Stomach (tissue), 4 donors: ENCODE results near the gene SLC17A2.

ENCODE experiments used
- CTCF ChIP-seq, 7 experiments: fragments of 450-650 bp in 4 of 7; fragments of 200-600 bp in 3 of 7; sonication (generic) in 3 of 7; IDR thresholded peaks; one replicate each; pipeline ENCODE4 v1.5.1; 2016 to 2019; ENCODE audit warnings: antibody characterized with exemption in 7 of 7, control low read depth in 2 of 7, mild to moderate bottlenecking in 1 of 7
- EP300 ChIP-seq: sonication (generic); formaldehyde crosslinking; IDR thresholded peaks from one replicate; pipeline ENCODE4 v1.6.1; 2017; ENCODE audit warnings: antibody characterized with exemption
- POLR2A ChIP-seq, 4 donors: fragments of 450-650 bp; IDR thresholded peaks; one replicate each; pipeline ENCODE4 v1.6.1; 2016; ENCODE audit warnings: antibody characterized with exemption in 4 of 4, control low read depth in 2 of 4, mild to moderate bottlenecking in 1 of 4, moderate library complexity in 1 of 4
- POLR2AphosphoS5 ChIP-seq, 3 donors: sonication (generic); formaldehyde crosslinking; IDR thresholded peaks; one replicate each; pipeline ENCODE4 v1.6.1; 2016; ENCODE audit warnings: antibody characterized with exemption in 3 of 3

GRCh38 chr6:25899580-25900408 is 30.7 kb downstream of the SLC17A2 start:
- no peak for TF ChIP-seq CTCF (IDR thresholded peaks at IDR 0.05)
- no peak for TF ChIP-seq POLR2A (IDR thresholded peaks at IDR 0.05)
- TF ChIP-seq EP300: no peak
- TF ChIP-seq POLR2AphosphoS5 (IDR thresholded peaks at IDR 0.05): no peak
